NCI-H2107 treated with DMSO at 0.1 percent for 48 hours (cell line): ENCODE data around the gene TAF1D.
A peak's percentile ranks its signal among the peaks of the same experiment; 100 is the strongest.
"Not testable (repeated sequence)": the region's sequence is repeated elsewhere in the genome, so short reads cannot be mapped to it uniquely, and the experiment has no call there.

Experiments
- DNase-seq: peaks from one replicate; lab custom pipeline; 2025; ENCODE audit not compliant: unreplicated experiment; lab: John Stamatoyannopoulos, UW

The TAF1D gene, protein sequence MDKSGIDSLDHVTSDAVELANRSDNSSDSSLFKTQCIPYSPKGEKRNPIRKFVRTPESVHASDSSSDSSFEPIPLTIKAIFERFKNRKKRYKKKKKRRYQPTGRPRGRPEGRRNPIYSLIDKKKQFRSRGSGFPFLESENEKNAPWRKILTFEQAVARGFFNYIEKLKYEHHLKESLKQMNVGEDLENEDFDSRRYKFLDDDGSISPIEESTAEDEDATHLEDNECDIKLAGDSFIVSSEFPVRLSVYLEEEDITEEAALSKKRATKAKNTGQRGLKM

DNA sequence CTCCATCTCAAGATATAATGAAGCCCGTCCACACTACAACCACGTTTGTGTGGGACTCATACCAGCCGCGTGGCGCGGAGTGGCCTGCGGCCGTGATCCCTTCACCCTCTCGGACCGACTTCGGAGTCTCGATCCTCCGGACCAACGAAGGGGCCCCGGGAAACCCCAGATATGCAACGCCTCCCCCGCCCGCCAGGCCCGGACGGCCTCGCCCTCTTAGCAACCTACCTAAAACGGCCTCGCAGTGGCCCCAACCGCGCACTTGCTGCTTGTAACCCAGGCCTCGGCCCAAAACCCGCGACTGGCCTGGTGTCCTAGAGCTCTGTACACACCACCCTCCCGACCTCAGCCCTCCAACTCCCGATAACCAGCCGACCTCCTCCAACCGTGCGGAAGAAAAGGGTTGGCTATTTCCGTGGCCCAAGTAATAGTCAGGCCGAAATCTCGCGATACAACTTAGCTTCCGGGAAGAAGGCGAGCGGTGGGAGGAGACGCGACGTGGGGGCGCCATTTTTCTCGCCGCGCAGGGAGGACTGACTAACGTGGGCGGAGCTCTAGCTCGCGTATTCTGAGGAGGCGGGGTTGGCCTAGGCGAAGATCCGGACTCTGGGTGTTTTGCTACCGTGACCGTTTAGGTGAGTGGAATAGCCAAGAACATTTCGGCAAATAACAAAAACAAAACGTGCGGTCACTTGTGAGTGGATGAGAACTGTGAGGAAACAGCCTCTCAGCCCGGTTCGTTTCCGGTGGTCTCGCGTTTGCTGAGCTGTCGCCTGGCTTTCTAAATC is at the start of gene TAF1D, which contains the start of gene C11orf54:
Gene TAF1D, minus strand, starts transcription at position 402 of the 788 bp plus-strand sequence. CDS start 2,191 bp downstream, outside the sequence.
Gene C11orf54, plus strand, starts transcription at position 579 of the 788 bp plus-strand sequence. CDS start 5,722 bp downstream, outside the sequence.
- DNase-seq = peak; percentile 95

DNA sequence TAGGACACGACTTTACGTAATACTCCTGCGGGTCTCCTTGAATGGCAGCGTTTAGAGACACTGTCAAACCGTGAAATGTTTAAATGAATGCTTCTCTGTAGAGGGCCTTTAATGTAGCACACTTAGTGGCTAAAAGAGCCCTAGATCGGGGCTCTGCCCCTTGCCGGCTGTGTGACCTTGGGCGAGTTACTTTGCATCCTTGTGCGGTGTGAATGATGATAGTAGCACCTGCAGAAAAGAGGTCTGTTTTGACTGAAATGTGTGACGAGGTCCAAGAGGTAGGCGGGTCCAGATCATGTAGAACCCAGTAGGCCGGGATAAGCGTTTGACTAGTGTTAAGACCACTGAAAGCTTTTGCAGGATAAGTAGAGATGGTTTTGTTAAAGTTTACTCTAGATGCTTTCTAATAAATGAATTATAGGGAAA is 43.7 kb upstream of the TAF1D start:
- DNase-seq = no peak

DNA sequence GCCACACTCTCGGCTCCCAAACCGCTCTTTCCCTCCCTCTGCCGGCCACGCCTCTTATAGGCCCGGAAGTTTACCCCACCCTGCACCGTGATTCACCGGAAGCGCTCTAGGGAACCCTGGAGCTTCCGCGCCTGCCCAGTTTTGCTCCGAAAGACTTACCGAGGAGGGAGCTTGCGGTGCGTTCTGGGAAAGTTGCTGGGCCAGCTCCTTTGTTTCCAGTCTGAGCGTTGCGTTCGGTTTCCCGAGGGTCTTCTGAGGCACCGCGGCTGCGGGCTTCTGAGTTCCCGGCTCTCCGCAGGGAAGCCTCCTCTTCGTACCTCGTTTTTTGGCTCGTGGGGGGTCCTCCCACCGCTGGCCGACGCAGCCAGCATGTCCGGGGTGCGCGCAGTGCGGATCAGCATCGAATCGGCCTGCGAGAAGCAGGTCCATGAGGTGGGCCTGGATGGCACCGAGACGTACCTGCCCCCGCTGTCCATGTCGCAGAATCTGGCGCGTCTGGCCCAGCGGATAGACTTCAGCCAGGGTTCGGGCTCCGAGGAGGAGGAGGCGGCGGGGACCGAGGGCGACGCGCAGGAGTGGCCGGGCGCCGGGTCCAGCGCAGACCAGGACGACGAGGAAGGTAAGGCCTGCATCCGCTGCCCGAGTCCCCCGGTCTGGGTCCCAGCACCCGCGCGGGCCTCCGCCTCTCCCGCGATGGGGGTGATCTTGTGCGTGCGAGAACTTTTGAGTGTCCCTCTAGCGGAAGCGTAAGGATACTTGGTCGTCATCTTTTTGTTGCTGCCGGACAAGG is 43.0 kb upstream of the TAF1D start, which contains the start of gene MED17:
Gene MED17, plus strand, starts transcription at position 138 of the 790 bp plus-strand sequence. Its CDS starts 232 bp downstream, at position 370.
- peak; percentile 91 for DNase-seq

DNA sequence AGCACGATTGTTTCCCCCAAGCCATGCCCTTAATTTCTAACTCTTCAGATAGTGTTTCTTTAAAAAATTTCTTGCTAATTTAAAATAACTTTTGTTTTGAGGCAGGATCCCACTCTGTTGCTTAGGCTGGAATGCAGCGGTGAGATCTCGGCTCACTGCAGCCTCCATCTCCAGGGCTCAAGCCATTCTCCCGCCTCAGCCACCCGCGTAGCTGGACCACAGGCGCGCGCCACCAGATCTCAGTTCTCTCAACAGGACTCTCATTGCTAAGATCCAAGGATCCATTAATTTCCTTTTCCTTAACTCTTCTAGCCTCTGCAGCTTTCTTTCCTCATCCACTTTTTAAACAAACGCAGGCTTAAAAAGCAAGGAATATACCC is 42.5 kb upstream of the TAF1D start:
- DNase-seq = no peak

DNA sequence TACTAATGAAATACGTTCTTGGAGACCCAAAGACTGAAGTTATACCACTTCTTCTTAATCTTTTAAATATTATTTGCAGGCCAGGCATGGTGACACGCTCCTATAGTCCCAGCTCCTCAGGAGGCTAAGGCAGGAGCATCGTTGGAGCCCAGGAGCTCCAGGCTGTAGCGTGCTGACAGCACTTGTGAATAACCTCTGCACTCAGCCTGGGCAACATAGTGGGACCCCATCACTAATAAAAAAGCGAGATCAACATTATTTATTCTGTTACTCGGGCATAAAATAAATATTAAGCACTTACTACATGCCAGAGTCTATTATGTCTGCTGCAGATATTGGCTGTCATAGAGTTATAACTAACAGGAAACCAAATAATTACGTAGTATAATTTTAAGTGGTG is 42.1 kb upstream of the TAF1D start:
- DNase-seq = no peak

DNA sequence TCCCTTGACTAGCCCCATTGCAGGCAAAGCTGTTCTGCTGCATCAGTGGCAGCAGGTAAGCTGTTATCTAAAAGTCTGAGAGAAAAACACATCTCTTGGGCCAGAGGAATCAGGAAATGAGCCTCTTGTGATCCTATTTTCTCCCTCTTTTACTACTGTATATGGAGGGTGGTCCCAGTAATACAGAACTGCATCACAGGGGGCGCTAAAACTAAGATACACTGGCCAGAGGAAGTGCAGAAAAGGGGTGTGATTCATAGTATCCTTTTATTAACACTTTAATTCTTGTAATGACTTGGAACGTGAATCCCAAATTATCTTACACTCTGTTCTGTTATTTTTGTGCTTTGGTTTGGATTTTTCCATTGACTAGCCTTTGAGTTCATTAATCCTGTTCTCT is 34.0 kb upstream of the TAF1D start:
- no peak for DNase-seq

DNA sequence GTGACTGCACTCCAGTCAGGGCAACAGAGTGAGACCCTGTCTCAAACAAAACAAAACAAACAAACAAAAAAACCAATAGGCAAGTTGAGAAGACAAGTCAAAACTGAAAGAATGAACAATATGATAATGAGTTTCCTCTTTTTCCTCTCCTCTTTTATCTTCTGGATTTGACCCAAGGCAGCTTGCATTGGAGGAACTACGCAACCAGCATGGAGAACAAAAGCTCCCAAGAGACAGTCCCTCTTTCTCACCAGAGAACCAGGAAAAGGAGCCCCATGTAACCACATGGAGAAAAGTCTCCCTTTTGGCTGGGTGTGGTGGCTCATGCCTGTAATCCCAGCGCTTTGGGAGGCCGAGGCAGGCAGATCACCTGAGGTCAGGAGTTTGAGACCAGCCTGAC is 33.3 kb upstream of the TAF1D start:
- not testable (repeated sequence) for DNase-seq

DNA sequence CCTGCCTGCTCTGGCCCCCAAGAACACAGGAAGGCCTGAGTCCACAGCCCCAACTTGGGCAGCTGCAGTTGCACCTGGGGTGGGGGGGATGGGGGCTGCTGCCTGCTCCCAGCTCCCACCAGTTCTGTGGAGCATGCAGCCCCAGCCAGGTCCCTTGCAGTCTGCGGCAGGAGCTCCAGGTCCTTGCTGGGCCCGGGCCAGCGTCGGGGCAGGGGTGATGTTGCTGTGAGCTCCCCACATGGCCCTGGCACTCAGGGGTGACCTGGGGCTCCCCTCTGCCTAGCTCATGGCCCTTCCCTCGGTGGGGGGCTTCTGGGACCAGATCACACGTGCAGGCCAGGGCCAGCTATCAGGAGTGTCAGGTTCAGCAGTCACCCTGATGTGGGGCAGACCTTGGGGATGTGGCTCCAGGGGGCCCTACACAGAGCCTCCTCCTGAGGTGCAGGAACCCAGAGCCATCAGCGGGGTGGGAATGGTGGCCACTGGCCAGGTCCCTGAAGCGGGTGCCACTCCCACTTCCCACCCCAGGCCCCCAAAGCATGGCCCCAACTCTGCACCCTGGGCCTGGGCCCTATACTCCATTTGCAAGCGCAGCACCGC is 32.4 kb upstream of the TAF1D start:
- DNase-seq = no peak

DNA sequence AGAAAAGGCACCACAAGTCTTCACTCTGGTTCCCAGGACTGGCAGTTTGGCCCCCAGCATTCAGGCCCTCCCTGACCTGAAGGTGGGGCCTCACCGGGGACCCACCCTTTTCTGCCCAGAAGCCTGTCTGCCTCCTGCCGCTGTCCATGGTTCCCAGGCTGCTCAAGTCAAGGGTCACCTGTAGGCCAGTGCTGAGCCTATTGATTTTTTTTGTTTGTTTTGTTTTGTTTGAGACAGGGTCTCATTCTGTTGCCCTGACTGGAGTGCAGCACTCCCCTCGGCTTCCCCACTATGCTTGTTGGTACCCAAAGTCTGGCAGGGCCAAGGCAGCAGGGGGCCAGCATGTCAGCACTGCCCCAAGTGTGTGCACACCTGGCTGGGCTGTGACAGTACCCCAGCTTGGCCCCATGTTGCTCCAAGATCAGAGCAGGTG is 31.8 kb upstream of the TAF1D start:
- DNase-seq = no peak

DNA sequence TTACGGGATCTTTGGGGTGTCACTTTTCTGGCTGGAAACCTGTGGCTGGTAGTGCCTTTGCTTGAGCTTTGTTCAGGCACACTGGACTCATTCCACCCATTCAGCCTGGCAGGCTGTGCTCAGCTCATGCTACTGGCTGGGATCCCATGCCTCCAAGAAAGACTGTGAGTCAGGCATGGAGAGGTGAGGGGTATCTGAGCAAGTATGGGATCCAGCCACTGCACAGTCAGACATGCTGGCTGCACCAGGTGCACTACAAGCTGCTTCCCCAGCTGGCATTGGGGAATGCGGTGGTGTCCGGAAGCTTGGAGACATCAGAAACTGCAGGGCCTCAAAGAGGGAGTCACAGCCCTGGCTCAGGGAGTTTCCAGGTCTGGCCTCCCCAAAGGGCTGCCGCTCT is 30.8 kb upstream of the TAF1D start:
- no peak for DNase-seq

DNA sequence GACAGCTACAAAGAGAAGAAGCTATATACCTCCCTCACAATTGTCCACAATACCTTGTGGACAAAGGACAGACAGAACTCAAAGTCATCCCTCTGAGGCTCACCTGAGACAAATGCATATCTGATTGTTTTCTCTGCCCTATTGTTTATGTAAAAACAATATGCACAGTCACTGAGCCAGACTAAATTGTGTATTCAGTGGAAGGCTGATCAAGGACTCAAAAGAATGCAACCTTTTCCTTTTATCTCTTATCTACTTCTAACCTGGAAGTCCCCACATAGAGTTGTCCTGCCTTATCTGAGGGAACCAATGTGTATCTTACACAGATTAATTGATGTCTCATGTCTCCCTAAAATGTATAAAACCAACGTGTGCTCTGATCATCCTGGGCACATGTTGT is 28.9 kb upstream of the TAF1D start:
- DNase-seq = no peak

DNA sequence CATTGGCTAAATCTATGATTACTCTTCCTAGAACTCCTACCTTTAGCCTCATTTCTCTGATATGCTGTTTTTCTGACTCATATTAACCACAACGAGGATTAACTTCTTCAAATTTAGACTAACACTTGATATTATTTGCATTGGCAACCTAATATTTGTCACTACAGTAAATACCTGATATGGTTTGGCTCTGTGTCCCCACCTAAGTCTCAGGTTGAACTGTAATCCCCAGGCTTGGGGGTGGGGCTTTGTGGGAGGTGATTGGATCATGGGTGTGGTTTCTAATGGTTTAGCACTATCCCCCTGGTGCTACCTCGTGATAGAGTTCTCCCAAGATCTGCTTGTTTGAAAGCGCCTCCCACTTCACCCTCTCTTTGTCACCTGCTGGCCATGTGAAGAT is 25.7 kb upstream of the TAF1D start:
- no peak for DNase-seq

DNA sequence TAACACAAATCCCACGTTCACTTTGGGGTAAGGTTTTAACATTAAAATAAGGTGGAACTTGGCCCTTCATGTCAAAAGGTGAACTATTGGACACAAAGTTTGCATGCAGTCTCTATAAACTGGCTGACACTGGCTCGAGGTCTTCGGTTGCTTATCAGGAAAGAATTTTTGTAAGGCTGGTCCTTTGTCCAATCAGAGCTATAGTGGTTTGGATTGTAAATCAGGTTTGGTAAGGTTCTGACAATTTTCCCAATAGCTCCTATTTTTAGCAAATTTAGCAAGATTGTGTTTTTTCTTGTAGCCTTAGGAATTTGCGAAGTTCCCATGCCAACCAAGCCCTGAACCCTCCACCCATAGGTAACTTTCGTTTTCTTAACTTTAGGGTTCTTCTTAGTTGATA is 25.2 kb upstream of the TAF1D start:
- no peak for DNase-seq

DNA sequence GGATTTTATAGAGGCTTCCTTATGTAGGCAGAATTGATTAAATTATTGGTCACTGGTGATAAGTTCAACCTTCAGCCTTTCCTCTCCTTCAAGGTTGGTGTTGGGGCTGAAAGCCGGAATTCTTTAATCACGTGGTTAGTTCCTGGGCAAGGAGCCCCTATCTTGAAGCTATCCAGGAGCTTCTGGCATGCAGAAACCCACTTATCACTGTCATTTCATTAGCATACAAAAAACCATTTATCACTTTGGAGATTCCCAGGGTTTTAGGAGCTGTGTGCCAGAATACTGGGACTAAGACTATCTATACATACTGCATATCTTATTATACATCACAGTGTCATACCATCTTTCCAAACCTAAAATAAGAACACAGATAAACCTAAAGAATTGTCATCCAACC is 24.3 kb upstream of the TAF1D start:
- no peak for DNase-seq

DNA sequence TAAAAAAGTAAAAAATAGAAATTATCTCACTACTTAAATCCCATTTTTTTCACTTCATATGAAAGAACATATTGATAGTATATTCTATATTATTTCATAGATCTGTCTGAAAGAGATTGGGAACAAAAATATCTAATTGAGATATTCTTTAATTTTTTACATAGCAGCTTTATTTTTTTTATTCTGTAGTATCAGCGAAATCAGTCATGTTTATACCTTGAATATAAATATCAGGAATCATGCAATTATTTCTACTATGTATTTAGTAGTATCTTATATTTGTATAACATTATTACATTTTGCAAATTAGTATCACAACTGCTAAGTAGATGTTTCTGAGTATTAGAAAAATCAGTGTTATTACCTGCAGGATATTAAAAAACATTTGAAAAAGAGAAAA is 20.6 kb upstream of the TAF1D start:
- DNase-seq = no peak

DNA sequence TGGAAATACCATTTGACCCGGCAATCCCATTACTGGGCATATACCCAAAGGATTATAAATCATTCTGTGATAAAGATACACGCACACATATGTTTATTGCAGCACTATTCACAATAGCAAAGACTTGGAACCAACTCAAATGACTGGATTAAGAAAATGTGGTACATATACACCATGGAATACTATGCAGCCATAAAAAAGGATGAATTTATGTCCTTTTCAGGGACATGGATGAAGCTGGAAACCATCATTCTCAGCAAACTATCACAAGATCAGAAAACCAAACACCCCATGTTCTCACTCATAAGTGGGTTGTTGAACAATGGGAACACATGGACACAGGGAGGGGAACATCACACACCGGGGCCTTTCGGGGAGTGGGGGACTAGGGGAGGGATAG is 17.8 kb upstream of the TAF1D start:
- not testable (repeated sequence) for DNase-seq

DNA sequence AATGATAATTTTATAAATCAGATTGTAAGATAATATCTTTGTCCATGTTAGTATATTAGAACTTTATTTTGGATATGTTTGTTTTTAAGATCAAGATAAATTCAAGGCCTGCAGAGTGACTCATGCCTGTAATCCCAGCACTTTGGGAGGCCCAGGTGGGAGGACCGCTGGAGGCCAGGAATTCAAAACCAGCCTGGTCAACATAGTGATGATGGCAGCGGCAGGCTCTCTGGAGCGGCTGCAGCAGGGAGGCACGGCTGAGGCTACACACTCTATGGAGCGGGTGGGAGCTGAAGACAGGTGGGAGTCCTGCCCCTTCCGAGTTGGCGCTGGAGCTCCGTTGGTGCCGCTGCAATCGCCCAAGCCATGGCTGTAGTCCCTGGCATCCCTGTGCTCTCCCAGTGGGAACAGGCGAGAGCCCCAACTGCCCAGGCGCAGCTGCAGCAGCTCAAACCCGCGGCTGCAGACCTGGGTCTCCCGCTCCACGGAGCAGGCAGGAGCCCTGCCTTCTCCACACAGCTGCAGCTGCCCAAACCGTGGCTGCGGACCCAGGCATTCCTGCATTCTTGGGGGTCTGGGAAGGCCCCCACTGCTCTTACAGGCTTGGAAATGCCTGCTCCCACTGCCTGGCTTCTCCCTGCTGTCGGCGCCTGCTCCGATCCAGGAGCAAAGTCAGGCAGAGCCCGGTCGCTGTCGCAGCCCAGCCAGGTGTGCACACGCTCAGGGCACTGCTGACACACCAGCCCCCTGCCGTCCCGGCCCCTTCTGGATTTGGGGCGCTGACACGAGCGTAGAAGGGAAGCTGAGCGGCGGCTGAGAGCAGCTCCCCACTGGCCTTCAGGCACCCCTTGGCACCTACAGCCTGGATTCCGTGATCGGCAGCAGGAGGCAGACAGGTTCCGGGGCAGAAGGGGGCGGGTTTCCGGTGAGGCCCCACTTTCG is 16.9 kb upstream of the TAF1D start:
- DNase-seq = no peak

DNA sequence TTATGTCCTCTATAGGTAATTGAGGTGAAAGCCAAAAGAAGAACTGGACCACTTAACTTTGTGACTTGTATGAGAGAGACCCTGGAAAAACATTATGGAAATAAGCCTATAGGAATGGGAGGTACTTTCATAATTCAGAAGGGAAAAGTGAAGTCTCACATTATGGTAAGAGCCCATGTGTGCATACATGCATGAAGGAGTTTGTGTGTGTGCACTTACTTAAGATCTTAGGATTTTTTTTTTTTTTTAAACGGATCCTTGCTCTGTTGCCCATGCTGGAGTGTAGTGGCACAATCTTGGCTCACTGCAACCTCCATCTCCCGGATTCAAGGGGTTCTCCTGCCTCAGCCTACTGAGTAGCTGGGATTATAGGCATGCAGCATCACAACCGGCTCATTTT is 16.0 kb upstream of the TAF1D start:
- no peak for DNase-seq

DNA sequence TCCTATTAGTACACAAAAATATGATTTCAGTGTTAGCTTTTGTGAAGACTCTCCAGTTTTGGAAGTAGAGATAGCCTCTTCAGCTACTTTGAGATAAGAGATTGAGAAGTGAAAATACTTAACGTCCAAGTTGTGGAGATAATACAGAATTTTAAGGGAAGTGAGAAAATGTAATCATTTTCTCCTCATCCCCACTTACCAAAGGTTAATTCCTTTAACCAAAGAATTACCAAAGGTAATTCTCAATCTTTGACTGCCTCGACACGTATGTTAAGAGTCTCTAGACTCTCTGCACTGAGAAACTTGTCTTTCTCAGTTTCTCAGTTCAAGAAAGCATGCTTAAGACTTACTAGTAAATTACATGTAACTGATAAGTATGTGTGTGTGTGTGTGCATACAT is 15.5 kb upstream of the TAF1D start:
- DNase-seq = no peak

DNA sequence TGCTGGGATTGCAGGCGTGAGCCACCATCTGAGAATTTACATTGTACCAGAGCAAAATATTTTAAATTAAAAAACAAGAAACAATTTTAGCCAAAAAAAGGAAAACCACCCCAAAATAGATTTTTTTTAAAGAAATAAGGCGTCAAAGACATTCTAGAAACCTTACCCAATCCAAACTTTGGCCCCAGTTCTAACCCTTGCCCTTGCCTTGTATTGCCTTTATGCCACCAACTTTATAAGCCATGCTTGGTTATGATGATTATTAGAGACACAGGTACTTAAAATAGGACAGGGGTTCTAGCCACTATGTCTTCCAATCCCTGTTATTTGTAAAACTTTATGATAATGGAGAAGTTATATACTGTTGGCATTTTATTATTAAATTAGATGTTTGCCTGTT is 11.9 kb upstream of the TAF1D start:
- DNase-seq = no peak
